H9 (cell line): ENCODE measurements around the gene ARHGAP15. TPM values are rescaled to one million over a fixed set of nuclear protein-coding genes. Genes with fewer than 3 reads are reported as not detected.

Experiments
- DNase-seq: peaks from one replicate; pipeline ENCODE4 v3.0.0-alpha.2; 2017
- H2AFZ ChIP-seq: one replicate; pipeline ENCODE4 v1.6.1; 2013; ENCODE audit warnings: mild to moderate bottlenecking, low read length, control low read depth, moderate library complexity
- H2AK5ac ChIP-seq: 2 replicates; pipeline ENCODE4 v1.6.1; 2013; ENCODE audit warnings: low read length, control low read depth, mixed read lengths; ENCODE audit not compliant: insufficient read length
- H2BK120ac ChIP-seq: one replicate; pipeline ENCODE4 v1.6.1; 2013; ENCODE audit warnings: low read depth, mild to moderate bottlenecking, low read length, control low read depth, inconsistent platforms; ENCODE audit not compliant: poor library complexity, severe bottlenecking
- H2BK12ac ChIP-seq: 2 replicates; pipeline ENCODE4 v1.6.1; 2013; ENCODE audit warnings: low read length, control low read depth, mixed read lengths, low read depth; ENCODE audit not compliant: insufficient read length
- H2BK15ac ChIP-seq: 2 replicates; pipeline ENCODE4 v1.6.1; 2013; ENCODE audit warnings: low read depth, low read length, control low read depth
- H2BK20ac ChIP-seq: one replicate; pipeline ENCODE4 v1.6.1; 2013; ENCODE audit warnings: low read depth, mild to moderate bottlenecking, low read length, control low read depth, inconsistent platforms; ENCODE audit not compliant: poor library complexity, severe bottlenecking
- H2BK5ac ChIP-seq: 2 replicates; pipeline ENCODE4 v1.6.1; 2013; ENCODE audit warnings: low read length, control low read depth, mixed read lengths; ENCODE audit not compliant: insufficient read length
- H3K14ac ChIP-seq: 2 replicates; pipeline ENCODE4 v1.6.1; 2013; ENCODE audit warnings: low read length, control low read depth; ENCODE audit not compliant: insufficient read depth
- H3K18ac ChIP-seq: 2 replicates; pipeline ENCODE4 v1.6.1; 2013; ENCODE audit warnings: low read depth, mild to moderate bottlenecking, mixed read lengths, low read length, control low read depth; ENCODE audit not compliant: insufficient read length
- H3K23ac ChIP-seq: 2 replicates; pipeline ENCODE4 v1.6.1; 2013; ENCODE audit warnings: low read length, control low read depth, mixed read lengths, low read depth; ENCODE audit not compliant: insufficient read length
- H3K23me2 ChIP-seq: 2 replicates; pipeline ENCODE4 v1.6.1; 2013; ENCODE audit warnings: low read depth, mild to moderate bottlenecking, mixed read lengths, low read length, control low read depth; ENCODE audit not compliant: insufficient read length, poor library complexity, severe bottlenecking
- H3K27ac ChIP-seq: 2 replicates; pipeline ENCODE4 v1.5.1; 2013; ENCODE audit warnings: low read length, control low read depth, mixed read lengths, low read depth; ENCODE audit not compliant: insufficient read length
- H3K27me3 ChIP-seq: 2 replicates; pipeline ENCODE4 v1.6.1; 2013; ENCODE audit warnings: low read length, control low read depth, inconsistent platforms; ENCODE audit not compliant: insufficient read depth
- H3K4ac ChIP-seq: 2 replicates; pipeline ENCODE4 v1.6.1; 2013; ENCODE audit warnings: low read depth, mild to moderate bottlenecking, control low read depth, inconsistent platforms, low read length, moderate library complexity
- H3K4me1 ChIP-seq: 2 replicates; pipeline ENCODE4 v1.6.1; 2013; ENCODE audit warnings: low read length, control low read depth, inconsistent platforms; ENCODE audit not compliant: insufficient read depth
- H3K4me2 ChIP-seq: 2 replicates; pipeline ENCODE4 v1.6.1; 2013; ENCODE audit warnings: low read length, control low read depth, mixed read lengths; ENCODE audit not compliant: insufficient read length, insufficient read depth
- H3K56ac ChIP-seq: 2 replicates; pipeline ENCODE4 v1.6.1; 2013; ENCODE audit warnings: low read depth, mild to moderate bottlenecking, mixed read lengths, low read length, control low read depth; ENCODE audit not compliant: insufficient read length
- H3K79me1 ChIP-seq: 2 replicates; pipeline ENCODE4 v1.6.1; 2013; ENCODE audit warnings: low read depth, mild to moderate bottlenecking, moderate library complexity, low read length, control low read depth, inconsistent platforms; ENCODE audit not compliant: insufficient read depth, poor library complexity, severe bottlenecking
- H3K79me2 ChIP-seq: 2 replicates; pipeline ENCODE4 v1.6.1; 2013; ENCODE audit warnings: low read length, control low read depth, inconsistent platforms; ENCODE audit not compliant: insufficient read depth
- H3K9ac ChIP-seq: 2 replicates; pipeline ENCODE4 v1.6.1; 2013; ENCODE audit warnings: low read length, control low read depth, mixed read lengths; ENCODE audit not compliant: insufficient read length; ENCODE audit errors: extremely low read depth
- H3K9me3 ChIP-seq: one replicate; pipeline ENCODE4 v1.6.1; 2013; ENCODE audit warnings: low read depth, low read length, inconsistent platforms; ENCODE audit not compliant: control insufficient read depth
- H3T11ph ChIP-seq: one replicate; pipeline ENCODE4 v1.6.1; 2013; ENCODE audit warnings: mild to moderate bottlenecking, low read length, control low read depth, inconsistent platforms
- H4K20me1 ChIP-seq: one replicate; pipeline ENCODE4 v1.6.1; 2013; ENCODE audit not compliant: control insufficient read depth, insufficient read length, insufficient read depth
- H4K5ac ChIP-seq: 2 replicates; pipeline ENCODE4 v1.6.1; 2013; ENCODE audit warnings: low read depth, mild to moderate bottlenecking, mixed read lengths, low read length, control low read depth; ENCODE audit not compliant: insufficient read length
- H4K8ac ChIP-seq: replicated peaks from 2 replicates; pipeline ENCODE4 v1.6.1; 2013; ENCODE audit warnings: low read length, control low read depth, mixed read lengths, low read depth; ENCODE audit not compliant: insufficient read length
- H4K91ac ChIP-seq: 2 replicates; pipeline ENCODE4 v1.6.1; 2013; ENCODE audit warnings: low read depth, mild to moderate bottlenecking, moderate library complexity, mixed read lengths, low read length, control low read depth; ENCODE audit not compliant: insufficient read length
- H3K27ac Mint-ChIP-seq, 3 experiments: 2 replicates in 2 of 3; 3 replicates in 1 of 3; pipeline ENCODE4 v1.8.0; 2020 to 2021; ENCODE audit warnings: mixed read lengths in 3 of 3, mild to moderate bottlenecking in 1 of 3, moderate library complexity in 1 of 3
- H3K27me3 Mint-ChIP-seq: 2 replicates; pipeline ENCODE4 v1.8.0; 2021; ENCODE audit warnings: low read depth, mild to moderate bottlenecking, moderate library complexity, mixed read lengths
- H3K36me3 Mint-ChIP-seq, 3 experiments: 2 replicates in 2 of 3; 3 replicates in 1 of 3; pipeline ENCODE4 v1.8.0; 2020 to 2021; ENCODE audit warnings: low read depth in 3 of 3, mixed read lengths in 3 of 3; ENCODE audit not compliant: insufficient read depth in 1 of 3
- H3K4me1 Mint-ChIP-seq, 2 experiments: 2 replicates each; pipeline ENCODE4 v1.8.0; 2020; ENCODE audit warnings: mixed read lengths in 2 of 2
- H3K4me3 Mint-ChIP-seq, 2 experiments: 2 replicates in 1 of 2; 3 replicates in 1 of 2; pipeline ENCODE4 v1.8.0; 2020 to 2021; ENCODE audit warnings: mild to moderate bottlenecking in 2 of 2, mixed read lengths in 2 of 2, moderate library complexity in 1 of 2
- H3K9me3 Mint-ChIP-seq, 2 experiments: 2 replicates in 1 of 2; 3 replicates in 1 of 2; pipeline ENCODE4 v1.8.0; 2020; ENCODE audit warnings: mild to moderate bottlenecking in 2 of 2, mixed read lengths in 2 of 2, moderate library complexity in 1 of 2
- CTCF ChIP-seq: fragments of 200-600 bp; sonication (generic); conservative IDR thresholded peaks from 3 replicates; pipeline ENCODE4 v1.8.0; 2021; ENCODE audit warnings: antibody characterized with exemption, mild to moderate bottlenecking
- WGBS: extraction: QIAGEN DNeasy Blood & Tissue Kit; methylation state at CpG from one replicate; pipeline ENCODE4 v1.1.7; 2013; ENCODE audit warnings: missing lambda C conversion rate, low lambda C conversion rate, mixed read lengths; ENCODE audit not compliant: insufficient read length; ENCODE audit errors: extremely low coverage; 5-methylcytosine and 5-hydroxymethylcytosine counted together
- total RNA-seq: library from RNA; stranded (reverse); gene quantifications from 2 replicates; pipeline ENCODE4 v1.2.1, GENCODE V29; 2021

ARHGAP15 gene
- total RNA-seq, 1 experiment from 2014 or later = not detected

- H4K8ac ChIP-seq = no peak overlapping the region
- no peak overlapping the region for H3T11ph ChIP-seq
- no peak overlapping the region for H2BK15ac ChIP-seq
- no peaks in the 10 kb centered on the region for H3K9me3 ChIP-seq
- H4K5ac ChIP-seq = no peak overlapping the region
- H3K56ac ChIP-seq = no peak overlapping the region
- no peaks in the 10 kb centered on the region for H3K23me2 ChIP-seq
- H3K27me3 ChIP-seq = no peaks in the 10 kb centered on the region
- H2AK5ac ChIP-seq = no peak overlapping the region
- H3K79me2 ChIP-seq = no peaks in the 10 kb centered on the region
- DNase-seq = no peak
- no peaks in the 10 kb centered on the region for H3K9me3 Mint-ChIP-seq
- H3K9ac ChIP-seq = no peak overlapping the region
- no peaks in the 10 kb centered on the region for H3K36me3 Mint-ChIP-seq
- no peak overlapping the region for H3K4me2 ChIP-seq
- no peak overlapping the region for H3K18ac ChIP-seq
- no peak overlapping the region for H4K91ac ChIP-seq
- H2BK12ac ChIP-seq = no peak overlapping the region
- H2BK20ac ChIP-seq = no peak overlapping the region
- peaks cover 10 to 16% of the 10 kb centered on the region in 2 experiments for H3K4me1 Mint-ChIP-seq
- no peak overlapping the region for H3K27ac ChIP-seq
- no peak overlapping the region for H3K14ac ChIP-seq
- WGBS = 100% methylated on average over 1 of the region's 13 CpGs
- no peak overlapping the region; a peak in 1 of 7 replicates for H3K27ac Mint-ChIP-seq
- H3K27me3 Mint-ChIP-seq = no peaks in the 10 kb centered on the region
- H3K4me3 Mint-ChIP-seq = no peak overlapping the region
- H3K23ac ChIP-seq = no peak overlapping the region
- no peaks in the 10 kb centered on the region for H3K79me1 ChIP-seq
- H2AFZ ChIP-seq = no peak overlapping the region
- no peak overlapping the region for H2BK120ac ChIP-seq
- H3K4me1 ChIP-seq = no peaks in the 10 kb centered on the region
- no peak overlapping the region for H2BK5ac ChIP-seq
- H4K20me1 ChIP-seq = no peaks in the 10 kb centered on the region
- TF ChIP-seq CTCF = no peak
- no peak overlapping the region for H3K4ac ChIP-seq
These were observed 225.0 kb downstream of the ARHGAP15 start for GRCh38 chr2:143354050-143354750.
